ENCODE results near the gene TRHDE. TPM values are rescaled to one million over a fixed set of nuclear protein-coding genes. Genes with fewer than 3 reads are reported as not detected.

Gene TRHDE
- polyA plus RNA-seq, 1 donor from 2014 or later: 20.6 TPM

DNA sequence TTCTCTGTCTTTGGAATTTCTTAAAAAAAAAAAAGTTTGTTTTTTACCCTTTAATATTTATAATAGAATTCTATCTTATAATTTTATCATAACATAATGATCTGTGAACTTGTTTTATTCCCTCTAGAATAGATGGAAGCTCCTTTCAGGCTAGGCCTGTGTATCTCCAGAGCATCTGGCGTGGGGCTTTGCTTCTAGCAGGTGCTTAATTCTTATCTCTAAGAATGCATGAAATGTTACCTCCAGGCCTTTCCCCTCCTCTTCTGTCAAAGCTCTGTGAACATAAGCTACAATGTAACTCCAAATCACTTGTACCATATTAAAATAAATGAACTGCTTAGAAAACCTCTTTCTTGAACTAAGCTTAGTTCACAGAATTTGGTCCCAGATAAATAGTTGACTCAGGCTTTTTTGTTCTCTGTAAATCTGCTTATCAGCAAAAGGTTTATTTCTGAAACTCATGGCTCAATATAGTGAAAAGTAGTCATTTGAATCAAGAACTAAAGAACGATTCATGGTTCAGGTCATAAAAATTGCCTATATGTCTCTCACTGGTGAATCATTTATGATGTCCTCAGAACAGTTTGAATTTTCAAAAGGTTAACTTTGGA, 407.1 kb downstream of the TRHDE start:
- no peak overlapping the region for H3K9ac ChIP-seq (ENCODE audit: low read length)
- H3K27me3 ChIP-seq (ENCODE audit: insufficient read depth, low read depth, low read length): no peaks in the 10 kb centered on the region
- no peak for TF ChIP-seq RAD21 (conservative IDR thresholded peaks at IDR 0.05)
- TF ChIP-seq MXI1 (conservative IDR thresholded peaks at IDR 0.05; ENCODE audit: poor library complexity, severe bottlenecking): no peak
- no peak for TF ChIP-seq POLR2AphosphoS5 (IDR thresholded peaks at IDR 0.05)
- TF ChIP-seq, protein P1, sequence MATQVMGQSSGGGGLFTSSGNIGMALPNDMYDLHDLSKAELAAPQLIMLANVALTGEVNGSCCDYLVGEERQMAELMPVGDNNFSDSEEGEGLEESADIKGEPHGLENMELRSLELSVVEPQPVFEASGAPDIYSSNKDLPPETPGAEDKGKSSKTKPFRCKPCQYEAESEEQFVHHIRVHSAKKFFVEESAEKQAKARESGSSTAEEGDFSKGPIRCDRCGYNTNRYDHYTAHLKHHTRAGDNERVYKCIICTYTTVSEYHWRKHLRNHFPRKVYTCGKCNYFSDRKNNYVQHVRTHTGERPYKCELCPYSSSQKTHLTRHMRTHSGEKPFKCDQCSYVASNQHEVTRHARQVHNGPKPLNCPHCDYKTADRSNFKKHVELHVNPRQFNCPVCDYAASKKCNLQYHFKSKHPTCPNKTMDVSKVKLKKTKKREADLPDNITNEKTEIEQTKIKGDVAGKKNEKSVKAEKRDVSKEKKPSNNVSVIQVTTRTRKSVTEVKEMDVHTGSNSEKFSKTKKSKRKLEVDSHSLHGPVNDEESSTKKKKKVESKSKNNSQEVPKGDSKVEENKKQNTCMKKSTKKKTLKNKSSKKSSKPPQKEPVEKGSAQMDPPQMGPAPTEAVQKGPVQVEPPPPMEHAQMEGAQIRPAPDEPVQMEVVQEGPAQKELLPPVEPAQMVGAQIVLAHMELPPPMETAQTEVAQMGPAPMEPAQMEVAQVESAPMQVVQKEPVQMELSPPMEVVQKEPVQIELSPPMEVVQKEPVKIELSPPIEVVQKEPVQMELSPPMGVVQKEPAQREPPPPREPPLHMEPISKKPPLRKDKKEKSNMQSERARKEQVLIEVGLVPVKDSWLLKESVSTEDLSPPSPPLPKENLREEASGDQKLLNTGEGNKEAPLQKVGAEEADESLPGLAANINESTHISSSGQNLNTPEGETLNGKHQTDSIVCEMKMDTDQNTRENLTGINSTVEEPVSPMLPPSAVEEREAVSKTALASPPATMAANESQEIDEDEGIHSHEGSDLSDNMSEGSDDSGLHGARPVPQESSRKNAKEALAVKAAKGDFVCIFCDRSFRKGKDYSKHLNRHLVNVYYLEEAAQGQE (IDR thresholded peaks at IDR 0.05; ENCODE audit: borderline replicate concordance): no peak
- TF ChIP-seq EZH2 (IDR thresholded peaks at IDR 0.05; ENCODE audit: borderline replicate concordance, insufficient read depth, low read length, poor library complexity, severe bottlenecking): no peak
- TF ChIP-seq TAF1 (IDR thresholded peaks at IDR 0.05; ENCODE audit: low read depth): no peak
- no peak overlapping the region for H3K27ac ChIP-seq (ENCODE audit: low read length)
- H3K4me3 ChIP-seq (ENCODE audit: low read length): no peak overlapping the region
- H3K36me3 ChIP-seq (ENCODE audit: insufficient read depth, low read length): no peaks in the 10 kb centered on the region
- no peaks in the 10 kb centered on the region for H3F3A ChIP-seq (ENCODE audit: insufficient read depth, low read length, poor library complexity, severe bottlenecking)
- H3K79me2 ChIP-seq (replicated peaks; ENCODE audit: insufficient read depth, low read length): no peaks in the 10 kb centered on the region
- no peaks in the 10 kb centered on the region for H4K20me1 ChIP-seq (ENCODE audit: insufficient read depth)
- H3K9me2 ChIP-seq (ENCODE audit: insufficient read depth, low read length): no peaks in the 10 kb centered on the region
- H2AFZ ChIP-seq (ENCODE audit: low read depth, low read length): no peak overlapping the region
- H3K9me3 ChIP-seq (ENCODE audit: low read length): no peaks in the 10 kb centered on the region
- H3K4me2 ChIP-seq (ENCODE audit: low read length): no peak overlapping the region

DNA sequence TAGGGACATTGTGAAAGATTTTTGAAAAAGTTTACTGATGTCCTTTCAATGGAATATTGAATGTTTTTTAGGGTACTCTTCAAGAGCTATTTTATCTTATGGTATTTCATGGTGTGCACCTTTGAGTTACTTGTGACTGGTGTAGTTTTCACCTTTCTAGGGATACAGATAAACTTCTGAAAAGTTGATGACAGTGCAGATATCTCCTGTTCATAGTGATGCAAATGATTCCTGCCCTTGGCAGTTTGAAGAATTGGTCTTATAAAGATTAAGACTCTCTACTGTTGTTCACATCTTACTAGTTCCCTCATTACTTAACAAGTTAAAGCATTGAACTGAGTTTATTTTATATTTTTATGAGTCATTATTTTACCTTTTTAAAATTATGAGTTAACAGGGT, 408.9 kb downstream of the TRHDE start:
- no peak for TF ChIP-seq SMC3 (conservative IDR thresholded peaks at IDR 0.05; ENCODE audit: poor library complexity)
- no peak for TF ChIP-seq EZH2 (IDR thresholded peaks at IDR 0.05; ENCODE audit: borderline replicate concordance, insufficient read depth, low read length, poor library complexity, severe bottlenecking)
- no peak for TF ChIP-seq MXI1 (conservative IDR thresholded peaks at IDR 0.05; ENCODE audit: poor library complexity, severe bottlenecking)
- TF ChIP-seq, protein P1 (IDR thresholded peaks at IDR 0.05; ENCODE audit: borderline replicate concordance): no peak
- no peak for TF ChIP-seq POLR2AphosphoS5 (IDR thresholded peaks at IDR 0.05)
- TF ChIP-seq EP300 (conservative IDR thresholded peaks at IDR 0.05; ENCODE audit: poor library complexity, severe bottlenecking): no peak
- no peaks in the 10 kb centered on the region for H3F3A ChIP-seq (ENCODE audit: insufficient read depth, low read length, poor library complexity, severe bottlenecking)
- H4K20me1 ChIP-seq (ENCODE audit: insufficient read depth): no peaks in the 10 kb centered on the region
- no peaks in the 10 kb centered on the region for H3K79me2 ChIP-seq (replicated peaks; ENCODE audit: insufficient read depth, low read length)
- no peaks in the 10 kb centered on the region for H3K9me3 ChIP-seq (ENCODE audit: low read length)
- H3K27me3 ChIP-seq (ENCODE audit: insufficient read depth, low read depth, low read length): no peaks in the 10 kb centered on the region
- H3K4me2 ChIP-seq (ENCODE audit: low read length): no peak overlapping the region
- H3K4me3 ChIP-seq (ENCODE audit: low read length): no peak overlapping the region
- no peaks in the 10 kb centered on the region for H3K9me2 ChIP-seq (ENCODE audit: insufficient read depth, low read length)
- H3K36me3 ChIP-seq (ENCODE audit: insufficient read depth, low read length): no peaks in the 10 kb centered on the region
- H3K9ac ChIP-seq (ENCODE audit: low read length): no peak overlapping the region
- no peak overlapping the region for H2AFZ ChIP-seq (ENCODE audit: low read depth, low read length)
- H3K27ac ChIP-seq (ENCODE audit: low read length): no peak overlapping the region
